CD4-positive, alpha-beta memory T cell (primary cell): ENCODE data around the gene APBA2. TPM values are rescaled to one million over a fixed set of nuclear protein-coding genes. Genes with fewer than 3 reads are reported as not detected.

Source experiments
- CTCF ChIA-PET: fragments of 350-600 bp; sonication (Branson Sonifier 250); formaldehyde crosslinking; loops from one replicate; lab custom pipeline; 2021; ENCODE audit warnings: inconsistent platforms; ENCODE audit not compliant: partially characterized antibody; lab: Charles Lee
- POLR2A ChIA-PET: fragments of 350-600 bp; sonication (Branson Sonifier 250); formaldehyde crosslinking; loops from one replicate; lab custom pipeline; 2021; ENCODE audit not compliant: partially characterized antibody; lab: Charles Lee
- DNase-seq, 5 donors: peaks; one replicate each; pipeline versions ENCODE4 v3.0.0 to v3.0.0-alpha.2; 2020 to 2022; ENCODE audit warnings: mixed read lengths in 1 of 5
- H3K27ac ChIP-seq: one replicate; pipeline ENCODE4 v1.7.0; 2013; ENCODE audit warnings: low read depth, low read length
- H3K27me3 ChIP-seq: 2 replicates; pipeline ENCODE4 v1.7.0; 2013; ENCODE audit warnings: mild to moderate bottlenecking, low read length, moderate library complexity; ENCODE audit not compliant: insufficient read depth
- H3K36me3 ChIP-seq: 2 replicates; pipeline ENCODE4 v1.7.0; 2013; ENCODE audit warnings: mild to moderate bottlenecking, low read length, moderate library complexity; ENCODE audit not compliant: insufficient read depth
- H3K4me1 ChIP-seq: 2 replicates; pipeline ENCODE4 v1.7.0; 2013; ENCODE audit warnings: mild to moderate bottlenecking, low read length, moderate library complexity; ENCODE audit not compliant: insufficient read depth
- H3K4me3 ChIP-seq, 2 donors: one replicate each; pipeline ENCODE4 v1.7.0; 2013; ENCODE audit warnings: low read length in 2 of 2, mild to moderate bottlenecking in 1 of 2
- H3K9me3 ChIP-seq, 2 donors: one replicate each; pipeline ENCODE4 v1.7.0; 2013; ENCODE audit warnings: low read length in 2 of 2, control low read depth in 1 of 2; ENCODE audit not compliant: control insufficient read depth in 1 of 2
- H3K27ac Mint-ChIP-seq, 7 donors: one replicate each; pipeline ENCODE4 v1.8.0; 2020 to 2021; ENCODE audit warnings: mixed read lengths in 7 of 7, mild to moderate bottlenecking in 6 of 7, inconsistent platforms in 3 of 7, moderate library complexity in 3 of 7
- H3K27me3 Mint-ChIP-seq, 2 donors: one replicate each; pipeline ENCODE4 v1.8.0; 2020 to 2021; ENCODE audit warnings: mixed read lengths in 2 of 2
- H3K36me3 Mint-ChIP-seq, 2 donors: one replicate each; pipeline ENCODE4 v1.8.0; 2020 to 2021; ENCODE audit warnings: mixed read lengths in 2 of 2, inconsistent platforms in 1 of 2, mild to moderate bottlenecking in 1 of 2
- H3K4me1 Mint-ChIP-seq, 4 donors: one replicate each; pipeline ENCODE4 v1.8.0; 2020 to 2021; ENCODE audit warnings: mixed read lengths in 4 of 4, mild to moderate bottlenecking in 1 of 4
- H3K4me3 Mint-ChIP-seq, 8 donors: one replicate each; pipeline ENCODE4 v1.8.0; 2020 to 2021; ENCODE audit warnings: mixed read lengths in 8 of 8, mild to moderate bottlenecking in 7 of 8, moderate library complexity in 6 of 8, inconsistent platforms in 3 of 8
- H3K9me3 Mint-ChIP-seq, 8 donors: one replicate each; pipeline ENCODE4 v1.8.0; 2020 to 2021; ENCODE audit warnings: mixed read lengths in 8 of 8, mild to moderate bottlenecking in 5 of 8, inconsistent platforms in 3 of 8, moderate library complexity in 1 of 8
- intact Hi-C: fragments of 100-400 bp; cut with micrococcal nuclease; formaldehyde crosslinking; loops from one replicate; pipeline ENCODE4 v1.15.1; 2023
- polyA plus RNA-seq, 2 donors: library from polyadenylated mRNA; unstranded; fragments of 300-500 nt; fragmentation: Illumina TruSeq; gene quantifications; one replicate each; pipeline ENCODE4 v1.2.3, GENCODE V29; 2021
- total RNA-seq, 2 experiments: library from RNA; stranded (reverse); gene quantifications; one replicate each; pipeline ENCODE4 v1.2.3, GENCODE V29; 2021

The APBA2 gene
- total and polyA plus RNA-seq, 4 experiments from 2014 or later: 11.1 to 57.3 (median 40.4) TPM

DNA sequence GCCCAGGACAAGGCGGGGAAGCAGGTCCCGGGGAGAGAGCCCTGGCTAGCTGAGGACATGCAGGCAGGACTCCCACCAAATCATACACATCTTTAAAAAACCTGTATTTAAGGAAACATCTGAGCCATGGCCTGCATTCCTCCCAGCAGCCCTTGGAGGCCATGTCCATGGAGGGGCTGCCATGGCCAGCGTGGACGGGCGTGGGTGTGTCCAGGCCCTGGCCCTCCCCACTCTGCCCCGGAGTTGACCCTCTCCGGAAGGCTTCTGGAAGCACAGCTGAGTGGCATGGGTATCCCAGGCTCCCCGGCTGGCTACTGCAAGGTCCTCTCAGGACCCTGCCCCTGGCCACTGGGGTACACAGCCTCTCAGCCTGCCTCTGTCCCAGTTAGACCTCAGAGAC is 234.1 kb downstream of the APBA2 start:
- no peak overlapping the region for H3K4me3 Mint-ChIP-seq
- H3K9me3 Mint-ChIP-seq: no peaks in the 10 kb centered on the region
- peaks cover under 1% of the 10 kb centered on the region in 4 donors for H3K4me1 Mint-ChIP-seq
- Histone ChIP-seq H3K27me3 (no peaks in the 10 kb centered on the region), H3K4me1 (no peaks in the 10 kb centered on the region), H3K9me3 (no peaks in the 10 kb centered on the region), H3K4me3 (no peak overlapping the region), H3K36me3 (no peaks in the 10 kb centered on the region), H3K27ac (no peak overlapping the region)
- peaks cover 0 to 1% of the 10 kb centered on the region in 2 donors for H3K27me3 Mint-ChIP-seq
- CTCF ChIA-PET: interaction anchor here (1.6 kb wide), 1 partner anchor 30 kb away, joined by 5 read pairs; no protein-coding TSS in a partner anchor
- intact Hi-C loops: no loop called here
- no peaks in the 10 kb centered on the region for H3K36me3 Mint-ChIP-seq
- DNase-seq: no peak
- POLR2A ChIA-PET: no interaction called here
- H3K27ac Mint-ChIP-seq: no peak overlapping the region

DNA sequence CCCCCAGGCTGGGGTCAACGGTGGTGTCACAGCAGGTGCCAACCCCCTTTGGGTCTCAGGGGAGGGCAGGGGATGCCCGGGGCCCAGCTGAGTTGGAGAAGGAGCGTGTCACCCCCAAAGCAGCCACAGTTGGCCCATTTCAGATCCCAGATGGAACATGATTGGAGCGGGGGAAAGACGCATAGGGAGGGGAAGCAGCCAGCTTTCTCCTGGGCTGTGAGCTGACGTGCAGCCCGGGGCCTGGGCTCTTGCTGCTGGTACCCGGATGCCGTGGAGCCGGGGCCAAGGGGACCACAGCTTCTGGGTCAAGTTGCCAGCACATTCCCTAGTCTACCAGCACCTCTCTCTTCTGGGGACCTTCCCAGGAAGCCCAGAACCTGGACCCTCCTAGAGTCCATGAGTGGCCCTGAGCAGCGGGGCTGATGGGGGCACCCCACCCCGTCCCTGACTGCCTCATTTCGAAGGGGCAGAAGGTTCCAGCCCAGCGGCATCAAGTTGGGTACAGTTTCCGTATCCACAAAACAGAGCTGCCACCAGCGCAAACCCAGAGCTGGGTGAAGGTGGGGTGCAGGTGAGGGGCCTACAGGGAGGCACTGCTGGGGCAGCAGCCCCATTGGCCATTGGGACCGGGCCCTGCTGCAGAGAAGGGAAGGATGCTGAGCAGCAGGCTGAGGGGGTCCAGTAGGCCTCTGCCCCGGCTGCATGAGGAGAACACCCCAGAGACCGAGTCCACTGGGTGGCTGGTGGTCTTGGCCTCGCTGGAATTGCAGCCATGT is 235.0 kb downstream of the APBA2 start:
- Mint-ChIP-seq H3K27ac (no peak overlapping the region), H3K4me1 (no peaks in the 10 kb centered on the region), H3K4me3 (no peak overlapping the region), H3K27me3 (peaks cover 0 to 1% of the 10 kb centered on the region in 2 donors), H3K9me3 (no peaks in the 10 kb centered on the region), H3K36me3 (no peaks in the 10 kb centered on the region)
- no peaks in the 10 kb centered on the region for H3K27me3 ChIP-seq
- POLR2A ChIA-PET: no interaction called here
- CTCF ChIA-PET: interaction anchor here (1.6 to 1.7 kb wide), 2 partner anchors 18 to 31 kb away, joined by 5 read pairs; no protein-coding TSS in a partner anchor
- no peak overlapping the region for H3K4me3 ChIP-seq
- intact Hi-C loops: no loop called here
- no peaks in the 10 kb centered on the region for H3K9me3 ChIP-seq
- no peak overlapping the region for H3K27ac ChIP-seq
- H3K4me1 ChIP-seq: no peaks in the 10 kb centered on the region
- DNase-seq: no peak
- H3K36me3 ChIP-seq: no peaks in the 10 kb centered on the region

DNA sequence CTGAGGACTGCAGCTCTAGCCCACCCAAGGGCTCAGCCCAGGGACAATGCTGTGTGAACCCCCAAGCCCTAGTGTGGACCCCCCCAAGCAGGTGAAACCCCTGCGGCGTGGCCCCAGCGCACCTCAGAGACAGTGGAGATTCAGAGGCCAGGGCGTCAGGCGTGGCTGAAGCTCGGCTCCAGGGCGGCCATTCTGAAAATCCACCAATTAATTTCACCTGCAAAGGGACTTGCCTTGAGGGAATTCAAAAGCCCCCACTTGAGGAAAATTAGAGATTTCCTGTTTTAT is 235.5 kb downstream of the APBA2 start:
- Mint-ChIP-seq H3K9me3 (no peaks in the 10 kb centered on the region), H3K4me1 (no peaks in the 10 kb centered on the region), H3K27me3 (peaks cover 0 to 1% of the 10 kb centered on the region in 2 donors), H3K27ac (no peak overlapping the region), H3K36me3 (no peaks in the 10 kb centered on the region), H3K4me3 (no peak overlapping the region)
- intact Hi-C loops: no loop called here
- H3K4me3 ChIP-seq: no peak overlapping the region
- no peaks in the 10 kb centered on the region for H3K9me3 ChIP-seq
- ChIA-PET POLR2A (no interaction called here), CTCF (interaction anchor here (1.7 kb wide), 1 partner anchor 19 kb away, joined by 5 read pairs; no protein-coding TSS in a partner anchor)
- no peaks in the 10 kb centered on the region for H3K4me1 ChIP-seq
- no peaks in the 10 kb centered on the region for H3K27me3 ChIP-seq
- DNase-seq: no peak
- no peaks in the 10 kb centered on the region for H3K36me3 ChIP-seq
- no peak overlapping the region for H3K27ac ChIP-seq

DNA sequence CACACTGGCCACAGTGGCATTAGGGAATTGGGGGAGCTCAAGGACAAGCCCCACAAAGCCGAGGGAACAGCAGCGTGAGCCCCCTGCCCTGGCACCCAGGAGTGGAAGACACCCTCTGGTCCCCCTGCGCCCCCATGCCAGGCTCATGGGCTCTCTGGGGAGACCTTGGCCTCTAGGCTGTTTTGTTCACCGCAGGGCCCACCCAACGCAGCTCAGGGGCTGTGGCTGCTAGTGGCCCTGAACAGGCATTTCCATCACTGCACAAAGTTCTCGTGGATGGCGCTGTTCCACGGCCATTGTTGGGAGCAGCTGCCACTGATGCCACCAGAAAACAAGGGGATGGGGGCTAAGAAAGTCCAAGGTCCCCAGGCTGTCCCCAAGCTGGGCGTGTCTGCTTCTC is 236.1 kb downstream of the APBA2 start:
- no peaks in the 10 kb centered on the region for H3K4me1 ChIP-seq
- intact Hi-C loops: no loop called here
- CTCF ChIA-PET: interaction anchor here (0.9 to 1.7 kb wide), 2 partner anchors 18 to 20 kb away, joined by 4 to 5 read pairs; no protein-coding TSS in a partner anchor
- no peaks in the 10 kb centered on the region for H3K9me3 ChIP-seq
- no peak for DNase-seq
- Mint-ChIP-seq H3K27me3 (peaks cover 0 to 1% of the 10 kb centered on the region in 2 donors), H3K36me3 (no peaks in the 10 kb centered on the region), H3K4me3 (no peak overlapping the region), H3K27ac (no peak overlapping the region), H3K4me1 (no peaks in the 10 kb centered on the region), H3K9me3 (no peaks in the 10 kb centered on the region)
- H3K4me3 ChIP-seq: no peak overlapping the region
- no peak overlapping the region for H3K27ac ChIP-seq
- H3K27me3 ChIP-seq: no peaks in the 10 kb centered on the region
- H3K36me3 ChIP-seq: no peaks in the 10 kb centered on the region
- POLR2A ChIA-PET: no interaction called here

DNA sequence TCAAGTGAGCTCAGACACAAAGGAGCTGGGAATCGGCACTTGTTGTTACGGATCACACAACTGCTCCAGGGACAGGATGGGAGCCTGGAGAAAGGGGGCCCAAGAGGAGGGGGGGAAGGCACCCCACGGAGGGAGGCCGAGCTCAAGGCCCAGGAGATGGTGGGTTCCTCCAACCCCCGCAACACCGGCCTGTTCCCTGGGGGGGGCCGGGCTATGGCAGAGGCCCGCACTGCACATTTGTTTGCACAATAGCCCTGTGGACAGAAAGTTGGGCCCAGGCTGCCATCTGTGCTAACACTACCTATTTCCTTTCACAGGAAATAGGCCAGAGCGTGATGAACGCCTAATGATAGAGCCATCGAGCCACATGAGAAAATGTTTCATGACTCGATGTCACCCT is 236.7 kb downstream of the APBA2 start:
- Mint-ChIP-seq H3K4me3 (no peak overlapping the region), H3K4me1 (no peaks in the 10 kb centered on the region), H3K27me3 (peaks cover 0 to 1% of the 10 kb centered on the region in 2 donors), H3K36me3 (no peaks in the 10 kb centered on the region), H3K9me3 (no peaks in the 10 kb centered on the region), H3K27ac (no peak overlapping the region)
- ChIA-PET POLR2A (no interaction called here), CTCF (interaction anchor here (0.9 kb wide), 1 partner anchor 18 kb away, joined by 4 read pairs; no protein-coding TSS in a partner anchor)
- DNase-seq: no peak
- Histone ChIP-seq H3K36me3 (no peaks in the 10 kb centered on the region), H3K9me3 (no peaks in the 10 kb centered on the region), H3K27ac (no peak overlapping the region), H3K4me3 (no peak overlapping the region), H3K27me3 (no peaks in the 10 kb centered on the region), H3K4me1 (no peaks in the 10 kb centered on the region)
- intact Hi-C loops: no loop called here

DNA sequence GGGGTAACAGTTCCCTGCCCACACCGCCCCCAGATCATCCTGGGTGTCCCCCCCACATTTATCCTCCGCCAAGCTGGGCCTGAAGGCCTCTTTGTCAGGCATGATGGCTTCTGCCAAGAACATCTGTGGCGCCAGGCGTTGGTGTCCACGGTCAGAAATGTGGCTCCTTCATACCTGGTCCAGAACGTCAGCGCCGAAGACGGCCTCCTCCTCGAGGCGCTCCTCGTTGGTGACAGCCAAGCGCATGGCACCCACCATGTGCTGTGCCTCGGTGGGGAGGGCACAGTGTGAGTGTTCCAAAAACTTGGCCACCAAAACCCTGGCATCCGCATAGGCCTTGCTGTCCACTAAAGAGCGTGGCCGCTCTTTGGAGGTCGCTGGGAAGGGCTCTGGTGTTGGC is 237.4 kb downstream of the APBA2 start:
- ChIA-PET POLR2A (no interaction called here), CTCF (no interaction called here)
- Mint-ChIP-seq H3K9me3 (no peaks in the 10 kb centered on the region), H3K27me3 (peaks cover 0 to 1% of the 10 kb centered on the region in 2 donors), H3K36me3 (no peaks in the 10 kb centered on the region), H3K4me1 (no peaks in the 10 kb centered on the region), H3K27ac (peak overlapping the region in 1 of 7 donors; percentile 55), H3K4me3 (no peak overlapping the region)
- Histone ChIP-seq H3K4me1 (no peaks in the 10 kb centered on the region), H3K27ac (no peak overlapping the region), H3K27me3 (no peaks in the 10 kb centered on the region), H3K36me3 (no peaks in the 10 kb centered on the region), H3K4me3 (no peak overlapping the region), H3K9me3 (no peaks in the 10 kb centered on the region)
- intact Hi-C loops: no loop called here
- DNase-seq: no peak

DNA sequence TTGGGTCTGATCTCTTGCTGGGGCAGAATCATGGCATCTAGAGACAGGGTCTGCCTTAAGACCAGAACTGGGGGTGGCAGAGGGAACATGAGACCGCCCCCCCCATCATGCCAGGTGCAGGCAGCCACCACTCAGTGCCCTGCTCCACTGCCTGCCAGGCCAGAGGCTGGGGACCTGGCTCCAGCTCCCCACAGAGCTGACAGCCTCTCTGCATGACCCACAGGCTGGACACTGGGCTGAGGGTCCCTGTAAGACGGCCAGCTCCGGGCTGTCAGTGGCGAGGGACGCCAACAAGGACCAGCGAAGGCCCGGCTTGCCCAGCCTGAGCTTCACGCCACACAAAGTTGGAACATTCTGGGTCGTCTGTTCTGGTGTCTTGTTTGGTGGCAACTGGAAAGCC is 238.2 kb downstream of the APBA2 start:
- no peaks in the 10 kb centered on the region for H3K36me3 ChIP-seq
- Mint-ChIP-seq H3K9me3 (no peaks in the 10 kb centered on the region), H3K27ac (no peak overlapping the region), H3K4me3 (no peak overlapping the region), H3K36me3 (no peaks in the 10 kb centered on the region), H3K4me1 (no peaks in the 10 kb centered on the region), H3K27me3 (peaks cover 0 to 1% of the 10 kb centered on the region in 2 donors)
- CTCF ChIA-PET: no interaction called here
- intact Hi-C loops: no loop called here
- H3K27ac ChIP-seq: no peak overlapping the region
- no peaks in the 10 kb centered on the region for H3K4me1 ChIP-seq
- H3K27me3 ChIP-seq: no peaks in the 10 kb centered on the region
- no peaks in the 10 kb centered on the region for H3K9me3 ChIP-seq
- no peak overlapping the region for H3K4me3 ChIP-seq
- POLR2A ChIA-PET: no interaction called here
- DNase-seq: no peak
